GM23248 (cell line): ENCODE results near the gene PHKG2. TPM values are rescaled to one million over a fixed set of nuclear protein-coding genes. Genes with fewer than 3 reads are reported as not detected.

Source experiments
- DNase-seq: peaks from one replicate; pipeline ENCODE4 v3.0.0-alpha.2; 2015
- H2AFZ ChIP-seq: fragments of 200-600 bp; sonication (generic); 2 replicates; pipeline ENCODE4 v1.6.1; 2016; ENCODE audit warnings: antibody characterized with exemption
- H3F3A ChIP-seq: fragments of 200-600 bp; sonication (generic); 2 replicates; pipeline ENCODE4 v1.6.1; 2016; ENCODE audit warnings: mild to moderate bottlenecking, antibody characterized with exemption, mixed run types; ENCODE audit not compliant: insufficient read depth
- H3K27ac ChIP-seq: fragments of 200-600 bp; sonication (generic); 2 replicates; pipeline ENCODE4 v1.5.1; 2016; ENCODE audit warnings: mild to moderate bottlenecking
- H3K27me3 ChIP-seq: fragments of 200-600 bp; sonication (generic); replicated peaks from 2 replicates; pipeline ENCODE4 v1.6.1; 2016; ENCODE audit warnings: mild to moderate bottlenecking; ENCODE audit not compliant: insufficient read depth
- H3K36me3 ChIP-seq: fragments of 200-600 bp; sonication (generic); 2 replicates; pipeline ENCODE4 v1.6.1; 2016; ENCODE audit warnings: low read depth, mild to moderate bottlenecking
- H3K4me1 ChIP-seq: fragments of 200-600 bp; sonication (generic); 2 replicates; pipeline ENCODE4 v1.6.1; 2016; ENCODE audit warnings: mild to moderate bottlenecking; ENCODE audit not compliant: insufficient read depth
- H3K4me2 ChIP-seq: fragments of 200-600 bp; sonication (generic); one replicate; pipeline ENCODE4 v1.6.1; 2016; ENCODE audit warnings: mild to moderate bottlenecking; ENCODE audit not compliant: unreplicated experiment
- H3K4me3 ChIP-seq: fragments of 200-600 bp; sonication (generic); 2 replicates; pipeline ENCODE4 v1.5.1; 2016; ENCODE audit warnings: mild to moderate bottlenecking
- H3K79me2 ChIP-seq: fragments of 200-600 bp; sonication (generic); 2 replicates; pipeline ENCODE4 v1.6.1; 2016; ENCODE audit warnings: mild to moderate bottlenecking; ENCODE audit not compliant: insufficient read depth
- H3K9ac ChIP-seq: fragments of 200-600 bp; sonication (generic); 2 replicates; pipeline ENCODE4 v1.6.1; 2016; ENCODE audit warnings: mild to moderate bottlenecking
- H3K9me2 ChIP-seq: fragments of 200-600 bp; sonication (generic); 2 replicates; pipeline ENCODE4 v1.6.1; 2016; ENCODE audit warnings: mixed run types, mild to moderate bottlenecking, moderate library complexity; ENCODE audit not compliant: insufficient read depth
- H3K9me3 ChIP-seq: fragments of 200-600 bp; sonication (generic); one replicate; pipeline ENCODE4 v1.6.1; 2017; ENCODE audit warnings: low read depth
- H4K20me1 ChIP-seq: fragments of 200-600 bp; sonication (generic); 2 replicates; pipeline ENCODE4 v1.6.0; 2016; ENCODE audit not compliant: insufficient read depth
- EZH2 ChIP-seq: fragments of 200-600 bp; sonication (generic); IDR thresholded peaks from 2 replicates; pipeline ENCODE4 v1.6.1; 2018; ENCODE audit warnings: antibody characterized with exemption, mild to moderate bottlenecking; ENCODE audit not compliant: insufficient read depth, poor library complexity, severe bottlenecking
- EZH2phosphoT487 ChIP-seq: fragments of 200-600 bp; sonication (generic); IDR thresholded peaks from 2 replicates; pipeline ENCODE4 v1.6.1; 2018; ENCODE audit warnings: antibody characterized with exemption, moderate library complexity, mild to moderate bottlenecking, low read depth; ENCODE audit not compliant: insufficient read depth
- WGBS, 2 experiments: methylation state at CpG; one replicate each; pipeline ENCODE4 v1.1.6; 2015 to 2017; ENCODE audit warnings: low lambda C conversion rate in 2 of 2, low coverage in 1 of 2; ENCODE audit errors: missing lambda C conversion rate in 2 of 2; 5-methylcytosine and 5-hydroxymethylcytosine counted together
- in situ Hi-C: fragments of 300-500 bp; cut with MboI; formaldehyde crosslinking; loops from 2 replicates; pipeline ENCODE4 v1.15.0; 2020
- polyA plus RNA-seq: library from polyadenylated mRNA; unstranded; fragments of >200 nt; fragmentation: Nextera tagmentation; extraction: Ambion mirVana; gene quantifications from 2 replicates; pipeline ENCODE4 v1.2.1, GENCODE V29; 2016
- total RNA-seq: library from RNA; depleted of rRNA; stranded (reverse); fragments of >200 nt; shearing (Covaris generic); gene quantifications from 2 replicates; pipeline ENCODE4 v1.2.3, GENCODE V29; 2014

The PHKG2 gene
- total and polyA plus RNA-seq, 2 experiments from 2014 or later, result 12.5 to 17.0 TPM

DNA sequence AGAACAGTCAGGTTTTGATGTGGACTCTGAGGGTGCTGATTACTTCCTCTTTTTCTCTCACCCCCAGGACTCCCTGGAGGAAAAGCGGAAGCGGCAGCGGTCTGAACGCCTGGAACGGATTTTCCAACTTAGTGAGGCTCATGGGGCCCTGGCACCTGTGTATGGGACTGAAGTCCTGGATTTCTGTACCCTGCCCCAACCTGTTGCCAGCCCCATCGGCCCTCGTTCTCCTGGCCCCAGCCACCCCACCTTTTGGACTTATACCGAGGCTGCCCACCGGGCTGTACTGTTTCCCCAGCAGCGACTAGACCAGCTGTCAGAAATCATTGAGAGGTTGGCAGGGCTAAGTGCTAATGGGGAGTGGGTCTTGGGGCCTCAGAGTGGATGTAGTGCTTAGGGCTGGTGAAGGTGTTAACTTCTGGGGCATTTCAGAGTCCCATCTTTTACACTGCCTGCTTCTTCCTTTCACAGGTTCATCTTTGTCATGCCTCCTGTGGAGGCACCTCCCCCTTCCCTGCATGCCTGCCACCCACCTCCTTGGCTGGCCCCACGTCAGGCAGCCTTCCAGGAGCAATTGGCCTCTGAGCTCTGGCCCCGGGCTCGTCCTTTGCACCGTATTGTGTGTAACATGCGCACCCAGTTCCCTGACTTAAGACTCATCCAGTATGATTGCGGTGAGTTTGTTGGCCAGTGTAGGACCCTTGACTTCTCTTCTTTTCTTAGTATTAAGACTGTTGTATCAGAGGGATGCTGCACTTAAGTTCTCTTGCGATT, 19.1 kb upstream of the PHKG2 start:
- Histone ChIP-seq H4K20me1 (no peaks in the 10 kb centered on the region), H3K79me2 (peaks cover 68% of the 10 kb centered on the region), H3K9me2 (no peaks in the 10 kb centered on the region), H3K4me3 (no peak overlapping the region), H3F3A (0 out of 2 replicates have a peak, but pooled peaks cover 5% of the 10 kb centered on the region), H3K27ac (no peak overlapping the region), H3K4me1 (no peaks in the 10 kb centered on the region), H3K4me2 (no peak overlapping the region), H3K9ac (no peak overlapping the region), H3K36me3 (peaks cover 57% of the 10 kb centered on the region), H2AFZ (no peak overlapping the region), H3K9me3 (no peaks in the 10 kb centered on the region), H3K27me3 (no peaks in the 10 kb centered on the region)
- no peak for DNase-seq
- TF ChIP-seq EZH2phosphoT487 (no peak), EZH2 (no peak)
- in situ Hi-C loops, result no loop called here
- WGBS, 2 experiments, result 90 to 93% methylated on average over 17 of the region's 17 CpGs

- Histone ChIP-seq H3K9me3 (no peaks in the 10 kb centered on the region), H3K9ac (no peak overlapping the region), H3K4me1 (no peaks in the 10 kb centered on the region), H3K4me3 (no peak overlapping the region), H3F3A (0 out of 2 replicates have a peak, but pooled peaks cover 5% of the 10 kb centered on the region), H4K20me1 (no peaks in the 10 kb centered on the region), H3K27me3 (no peaks in the 10 kb centered on the region), H2AFZ (no peak overlapping the region), H3K9me2 (no peaks in the 10 kb centered on the region), H3K27ac (no peak overlapping the region), H3K36me3 (peaks cover 63% of the 10 kb centered on the region), H3K4me2 (no peak overlapping the region), H3K79me2 (peaks cover 56% of the 10 kb centered on the region)
- in situ Hi-C loops, result no loop called here
- TF ChIP-seq EZH2phosphoT487 (no peak), EZH2 (no peak)
- DNase-seq, result no peak
- 97 to 98% methylated on average over 3 of the region's 3 CpGs for WGBS, 2 experiments
Observed at GRCh38 chr16:30731411-30731810, 16.8 kb upstream of the PHKG2 start.

- Histone ChIP-seq H3K4me3 (no peak overlapping the region), H3K27ac (no peak overlapping the region), H3K27me3 (no peaks in the 10 kb centered on the region), H4K20me1 (no peaks in the 10 kb centered on the region), H3F3A (peaks cover 13% of the 10 kb centered on the region), H3K9ac (no peak overlapping the region), H3K36me3 (peaks cover 52% of the 10 kb centered on the region), H3K4me1 (peaks cover 24% of the 10 kb centered on the region), H3K9me2 (no peaks in the 10 kb centered on the region), H3K4me2 (no peak overlapping the region), H3K9me3 (no peaks in the 10 kb centered on the region), H2AFZ (no peak overlapping the region), H3K79me2 (peaks cover 22% of the 10 kb centered on the region; the same call in 1 of the 2 replicates)
- no peak for TF ChIP-seq EZH2
- no peak for TF ChIP-seq EZH2phosphoT487
- WGBS, 2 experiments, result 90 to 96% methylated on average over 9 to 17 of the region's 17 CpGs
- DNase-seq, result no peak
- in situ Hi-C loops, result no loop called here
Observed at GRCh38 chr16:30736995-30737793, 11.0 kb upstream of the PHKG2 start.

GRCh38 chr16:30737794-30738648, 10.2 kb upstream of the PHKG2 start:
- Histone ChIP-seq H3K79me2 (peaks cover 20% of the 10 kb centered on the region; the same call in 1 of the 2 replicates), H3K9me2 (no peaks in the 10 kb centered on the region), H3F3A (peaks cover 14% of the 10 kb centered on the region), H3K4me3 (no peak overlapping the region), H4K20me1 (no peaks in the 10 kb centered on the region), H3K27ac (no peak overlapping the region), H2AFZ (no peak overlapping the region), H3K9me3 (no peaks in the 10 kb centered on the region), H3K36me3 (peaks cover 49% of the 10 kb centered on the region), H3K9ac (no peak overlapping the region), H3K4me2 (no peak overlapping the region), H3K27me3 (no peaks in the 10 kb centered on the region), H3K4me1 (peaks cover 24% of the 10 kb centered on the region)
- in situ Hi-C loops, result no loop called here
- 92% methylated on average over 25 of the region's 25 CpGs for WGBS, 2 experiments
- TF ChIP-seq EZH2 (no peak), EZH2phosphoT487 (no peak)
- DNase-seq, result no peak
